NT2/D1 (cell line): ENCODE measurements around the gene DLG2.

ENCODE experiments used
- SUZ12 ChIP-seq: IDR thresholded peaks from 2 replicates; pipeline ENCODE4 v1.6.1; 2011; ENCODE audit not compliant: insufficient read length, insufficient read depth; ENCODE audit errors: extremely low read depth
- ZNF274 ChIP-seq: IDR thresholded peaks from 2 replicates; pipeline ENCODE4 v1.6.1; 2011; ENCODE audit warnings: mild to moderate bottlenecking, low read depth, low read length

DNA sequence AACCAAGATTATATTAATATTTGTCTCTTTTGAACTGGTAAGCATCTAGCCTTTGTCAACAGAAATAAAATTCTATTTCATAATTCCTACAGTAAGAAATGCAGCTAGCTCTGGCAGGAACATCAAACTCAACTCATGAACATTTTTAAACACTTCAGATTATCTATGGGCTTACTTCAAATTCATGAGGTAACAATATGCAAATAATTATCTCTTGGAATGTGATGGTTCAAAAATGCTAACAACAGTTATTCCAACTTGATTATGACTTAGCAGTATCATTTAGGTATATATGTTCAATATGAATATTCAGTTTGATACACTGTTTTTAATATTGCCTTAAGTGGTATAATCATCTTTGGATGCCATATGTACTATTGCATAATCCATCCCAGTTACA lies 1237.4 kb downstream of the DLG2 start:
- TF ChIP-seq SUZ12 (no peak), ZNF274 (no peak)
